GM23338 (cell line): Measurements from ENCODE around the gene PTPRR. TPM values are rescaled to one million over a fixed set of nuclear protein-coding genes. Genes with fewer than 3 reads are reported as not detected.

Source experiments
- ATAC-seq: fragments of 200-7000 bp; cut with Tn5 transposase; 3 replicates; pipeline ENCODE4 v1.9.1; 2020
- DNase-seq: peaks from one replicate; pipeline ENCODE4 v3.0.0-alpha.2; 2015; ENCODE audit warnings: low spot score
- H2AFZ ChIP-seq: fragments of 200-600 bp; sonication (generic); 2 replicates; pipeline ENCODE4 v1.8.0; 2016; ENCODE audit warnings: antibody characterized with exemption, mild to moderate bottlenecking, moderate library complexity
- H3F3A ChIP-seq: fragments of 200-600 bp; sonication (generic); replicated peaks from 2 replicates; pipeline ENCODE4 v1.8.0; 2017; ENCODE audit warnings: antibody characterized with exemption, mixed run types, low read depth
- H3K27ac ChIP-seq: fragments of 200-600 bp; sonication (generic); 2 replicates; pipeline ENCODE4 v1.6.1; 2016; ENCODE audit warnings: low read depth
- H3K27me3 ChIP-seq: fragments of 200-600 bp; sonication (generic); 2 replicates; pipeline ENCODE4 v1.8.0; 2016; ENCODE audit warnings: mild to moderate bottlenecking, mixed run types, moderate library complexity; ENCODE audit not compliant: insufficient read depth
- H3K36me3 ChIP-seq: fragments of 200-600 bp; sonication (generic); 2 replicates; pipeline ENCODE4 v1.8.0; 2016; ENCODE audit warnings: mild to moderate bottlenecking; ENCODE audit not compliant: insufficient read depth
- H3K4me1 ChIP-seq: fragments of 200-600 bp; sonication (generic); 2 replicates; pipeline ENCODE4 v1.8.0; 2016; ENCODE audit warnings: mild to moderate bottlenecking, moderate library complexity; ENCODE audit not compliant: insufficient read depth
- H3K4me2 ChIP-seq: fragments of 200-600 bp; sonication (generic); 2 replicates; pipeline ENCODE4 v1.7.1; 2017; ENCODE audit warnings: mixed run types
- H3K4me3 ChIP-seq: fragments of 200-600 bp; sonication (generic); 2 replicates; pipeline ENCODE4 v1.6.1; 2016; ENCODE audit warnings: mixed run types
- H3K79me2 ChIP-seq: fragments of 200-600 bp; sonication (generic); replicated peaks from 2 replicates; pipeline ENCODE4 v1.8.0; 2017; ENCODE audit warnings: mild to moderate bottlenecking; ENCODE audit not compliant: insufficient read depth
- H3K9me2 ChIP-seq: fragments of 200-600 bp; sonication (generic); 2 replicates; pipeline ENCODE4 v1.8.0; 2017; ENCODE audit not compliant: insufficient read depth
- H4K20me1 ChIP-seq: fragments of 200-600 bp; sonication (generic); replicated peaks from 2 replicates; pipeline ENCODE4 v1.8.0; 2017; ENCODE audit warnings: mild to moderate bottlenecking; ENCODE audit not compliant: insufficient read depth
- H3K27ac Mint-ChIP-seq: 2 replicates; pipeline ENCODE4 v1.8.0; 2020; ENCODE audit warnings: inconsistent platforms, mild to moderate bottlenecking, moderate library complexity, mixed read lengths
- H3K27me3 Mint-ChIP-seq: 3 replicates; pipeline ENCODE4 v1.8.0; 2022; ENCODE audit warnings: low read depth, mild to moderate bottlenecking, moderate library complexity, mixed read lengths, inconsistent platforms; ENCODE audit not compliant: insufficient read depth, poor library complexity
- H3K36me3 Mint-ChIP-seq: 3 replicates; pipeline ENCODE4 v1.8.0; 2021; ENCODE audit warnings: low read depth, mild to moderate bottlenecking, inconsistent platforms, moderate library complexity, mixed read lengths
- H3K4me1 Mint-ChIP-seq: 3 replicates; pipeline ENCODE4 v1.8.0; 2020; ENCODE audit warnings: mild to moderate bottlenecking, inconsistent platforms, mixed read lengths
- H3K4me3 Mint-ChIP-seq: 3 replicates; pipeline ENCODE4 v1.8.0; 2021; ENCODE audit warnings: moderate library complexity, mild to moderate bottlenecking, inconsistent platforms, mixed read lengths
- H3K9me3 Mint-ChIP-seq: 3 replicates; pipeline ENCODE4 v1.8.0; 2020; ENCODE audit warnings: moderate library complexity, mild to moderate bottlenecking, inconsistent platforms, mixed read lengths
- CREB1 ChIP-seq: fragments of 250-450 bp; sonication (Bioruptor Pico); IDR thresholded peaks from 2 replicates; pipeline ENCODE4 v1.5.0; 2020; ENCODE audit warnings: low read depth, mild to moderate bottlenecking, moderate library complexity
- ETS1 ChIP-seq: IDR thresholded peaks from 2 replicates; pipeline ENCODE4 v1.6.1; 2016; ENCODE audit warnings: antibody characterized with exemption
- JUNB ChIP-seq: IDR thresholded peaks from one replicate; pipeline ENCODE4 v1.6.1; 2016; ENCODE audit warnings: antibody characterized with exemption; ENCODE audit not compliant: unreplicated experiment
- NANOG ChIP-seq: IDR thresholded peaks from 2 replicates; pipeline ENCODE4 v1.6.1; 2016; ENCODE audit warnings: antibody characterized with exemption, borderline replicate concordance
- POLR2AphosphoS5 ChIP-seq: IDR thresholded peaks from 2 replicates; pipeline ENCODE4 v1.6.1; 2016; ENCODE audit warnings: antibody characterized with exemption, low read depth
- STAT1 ChIP-seq: IDR thresholded peaks from one replicate; pipeline ENCODE4 v1.6.1; 2016; ENCODE audit warnings: antibody characterized with exemption; ENCODE audit not compliant: unreplicated experiment
- ZNF331 ChIP-seq: fragments of 250-450 bp; sonication (Bioruptor Pico); IDR thresholded peaks from 2 replicates; pipeline ENCODE4 v1.5.0; 2020; ENCODE audit warnings: low read depth, mild to moderate bottlenecking, moderate library complexity
- polyA plus RNA-seq: library from polyadenylated mRNA; unstranded; fragments of >200 nt; fragmentation: Nextera tagmentation; extraction: Ambion mirVana; gene quantifications from 2 replicates; pipeline ENCODE4 v1.2.1, GENCODE V29; 2016
- total RNA-seq: library from RNA; depleted of rRNA; stranded (reverse); fragments of >200 nt; shearing (Covaris generic); gene quantifications from 2 replicates; pipeline ENCODE4 v1.2.3, GENCODE V29; 2014
- TF ChIP-seq, protein P1 (sequence below): fragments of 250-450 bp; sonication (Bioruptor Pico); IDR thresholded peaks from 2 replicates; pipeline ENCODE4 v1.5.0; 2020; ENCODE audit warnings: mild to moderate bottlenecking, moderate library complexity
- TF ChIP-seq, protein P2 (sequence below), 2 experiments: fragments of 200-600 bp in 1 of 2; sonication (generic) in 1 of 2; conservative IDR thresholded peaks; 2 replicates each; pipeline versions ENCODE4 v1.5.1 to v1.6.1; 2016 to 2017; ENCODE audit warnings: antibody characterized with exemption in 2 of 2, low read depth in 2 of 2, mild to moderate bottlenecking in 2 of 2, moderate library complexity in 1 of 2

Gene PTPRR
- total and polyA plus RNA-seq, 2 experiments from 2014 or later: 0.26 to 0.76 TPM

DNA sequence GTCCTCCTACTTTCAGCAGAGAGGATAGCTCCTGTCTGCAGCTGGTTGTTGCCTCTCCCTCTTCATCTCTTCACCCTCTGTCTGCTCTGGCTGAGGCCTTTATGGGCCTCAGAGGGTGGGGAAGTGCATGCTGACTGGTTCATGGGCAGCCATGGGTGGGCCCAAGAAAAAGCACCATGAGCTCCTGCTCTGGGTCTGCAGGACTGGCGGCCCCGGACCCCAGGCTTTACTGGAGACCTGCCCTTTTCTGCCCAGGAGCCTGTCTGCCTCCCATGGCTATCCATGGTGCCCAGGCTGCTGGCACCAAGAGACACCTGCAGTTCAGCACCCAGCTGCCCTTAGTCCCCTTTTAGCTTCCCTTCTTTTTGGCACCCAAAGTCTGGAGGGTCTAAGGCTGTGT is 137.1 kb downstream of the PTPRR start (continued):
- TF ChIP-seq, protein P1, sequence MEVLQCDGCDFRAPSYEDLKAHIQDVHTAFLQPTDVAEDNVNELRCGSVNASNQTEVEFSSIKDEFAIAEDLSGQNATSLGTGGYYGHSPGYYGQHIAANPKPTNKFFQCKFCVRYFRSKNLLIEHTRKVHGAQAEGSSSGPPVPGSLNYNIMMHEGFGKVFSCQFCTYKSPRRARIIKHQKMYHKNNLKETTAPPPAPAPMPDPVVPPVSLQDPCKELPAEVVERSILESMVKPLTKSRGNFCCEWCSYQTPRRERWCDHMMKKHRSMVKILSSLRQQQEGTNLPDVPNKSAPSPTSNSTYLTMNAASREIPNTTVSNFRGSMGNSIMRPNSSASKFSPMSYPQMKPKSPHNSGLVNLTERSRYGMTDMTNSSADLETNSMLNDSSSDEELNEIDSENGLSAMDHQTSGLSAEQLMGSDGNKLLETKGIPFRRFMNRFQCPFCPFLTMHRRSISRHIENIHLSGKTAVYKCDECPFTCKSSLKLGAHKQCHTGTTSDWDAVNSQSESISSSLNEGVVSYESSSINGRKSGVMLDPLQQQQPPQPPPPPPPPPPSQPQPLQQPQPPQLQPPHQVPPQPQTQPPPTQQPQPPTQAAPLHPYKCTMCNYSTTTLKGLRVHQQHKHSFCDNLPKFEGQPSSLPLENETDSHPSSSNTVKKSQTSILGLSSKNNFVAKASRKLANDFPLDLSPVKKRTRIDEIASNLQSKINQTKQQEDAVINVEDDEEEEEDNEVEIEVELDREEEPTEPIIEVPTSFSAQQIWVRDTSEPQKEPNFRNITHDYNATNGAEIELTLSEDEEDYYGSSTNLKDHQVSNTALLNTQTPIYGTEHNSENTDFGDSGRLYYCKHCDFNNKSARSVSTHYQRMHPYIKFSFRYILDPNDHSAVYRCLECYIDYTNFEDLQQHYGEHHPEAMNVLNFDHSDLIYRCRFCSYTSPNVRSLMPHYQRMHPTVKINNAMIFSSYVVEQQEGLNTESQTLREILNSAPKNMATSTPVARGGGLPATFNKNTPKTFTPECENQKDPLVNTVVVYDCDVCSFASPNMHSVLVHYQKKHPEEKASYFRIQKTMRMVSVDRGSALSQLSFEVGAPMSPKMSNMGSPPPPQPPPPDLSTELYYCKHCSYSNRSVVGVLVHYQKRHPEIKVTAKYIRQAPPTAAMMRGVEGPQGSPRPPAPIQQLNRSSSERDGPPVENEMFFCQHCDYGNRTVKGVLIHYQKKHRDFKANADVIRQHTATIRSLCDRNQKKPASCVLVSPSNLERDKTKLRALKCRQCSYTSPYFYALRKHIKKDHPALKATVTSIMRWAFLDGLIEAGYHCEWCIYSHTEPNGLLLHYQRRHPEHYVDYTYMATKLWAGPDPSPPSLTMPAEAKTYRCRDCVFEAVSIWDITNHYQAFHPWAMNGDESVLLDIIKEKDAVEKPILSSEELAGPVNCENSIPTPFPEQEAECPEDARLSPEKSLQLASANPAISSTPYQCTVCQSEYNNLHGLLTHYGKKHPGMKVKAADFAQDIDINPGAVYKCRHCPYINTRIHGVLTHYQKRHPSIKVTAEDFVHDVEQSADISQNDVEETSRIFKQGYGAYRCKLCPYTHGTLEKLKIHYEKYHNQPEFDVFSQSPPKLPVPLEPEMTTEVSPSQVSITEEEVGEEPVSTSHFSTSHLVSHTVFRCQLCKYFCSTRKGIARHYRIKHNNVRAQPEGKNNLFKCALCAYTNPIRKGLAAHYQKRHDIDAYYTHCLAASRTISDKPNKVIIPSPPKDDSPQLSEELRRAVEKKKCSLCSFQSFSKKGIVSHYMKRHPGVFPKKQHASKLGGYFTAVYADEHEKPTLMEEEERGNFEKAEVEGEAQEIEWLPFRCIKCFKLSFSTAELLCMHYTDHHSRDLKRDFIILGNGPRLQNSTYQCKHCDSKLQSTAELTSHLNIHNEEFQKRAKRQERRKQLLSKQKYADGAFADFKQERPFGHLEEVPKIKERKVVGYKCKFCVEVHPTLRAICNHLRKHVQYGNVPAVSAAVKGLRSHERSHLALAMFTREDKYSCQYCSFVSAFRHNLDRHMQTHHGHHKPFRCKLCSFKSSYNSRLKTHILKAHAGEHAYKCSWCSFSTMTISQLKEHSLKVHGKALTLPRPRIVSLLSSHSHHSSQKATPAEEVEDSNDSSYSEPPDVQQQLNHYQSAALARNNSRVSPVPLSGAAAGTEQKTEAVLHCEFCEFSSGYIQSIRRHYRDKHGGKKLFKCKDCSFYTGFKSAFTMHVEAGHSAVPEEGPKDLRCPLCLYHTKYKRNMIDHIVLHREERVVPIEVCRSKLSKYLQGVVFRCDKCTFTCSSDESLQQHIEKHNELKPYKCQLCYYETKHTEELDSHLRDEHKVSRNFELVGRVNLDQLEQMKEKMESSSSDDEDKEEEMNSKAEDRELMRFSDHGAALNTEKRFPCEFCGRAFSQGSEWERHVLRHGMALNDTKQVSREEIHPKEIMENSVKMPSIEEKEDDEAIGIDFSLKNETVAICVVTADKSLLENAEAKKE (CRISPR knock-in tag): no peak
- TF ChIP-seq JUNB (no peak), ZNF331 (no peak), CREB1 (no peak), NANOG (no peak), POLR2AphosphoS5 (no peak), STAT1 (no peak)
- TF ChIP-seq, protein P2, sequence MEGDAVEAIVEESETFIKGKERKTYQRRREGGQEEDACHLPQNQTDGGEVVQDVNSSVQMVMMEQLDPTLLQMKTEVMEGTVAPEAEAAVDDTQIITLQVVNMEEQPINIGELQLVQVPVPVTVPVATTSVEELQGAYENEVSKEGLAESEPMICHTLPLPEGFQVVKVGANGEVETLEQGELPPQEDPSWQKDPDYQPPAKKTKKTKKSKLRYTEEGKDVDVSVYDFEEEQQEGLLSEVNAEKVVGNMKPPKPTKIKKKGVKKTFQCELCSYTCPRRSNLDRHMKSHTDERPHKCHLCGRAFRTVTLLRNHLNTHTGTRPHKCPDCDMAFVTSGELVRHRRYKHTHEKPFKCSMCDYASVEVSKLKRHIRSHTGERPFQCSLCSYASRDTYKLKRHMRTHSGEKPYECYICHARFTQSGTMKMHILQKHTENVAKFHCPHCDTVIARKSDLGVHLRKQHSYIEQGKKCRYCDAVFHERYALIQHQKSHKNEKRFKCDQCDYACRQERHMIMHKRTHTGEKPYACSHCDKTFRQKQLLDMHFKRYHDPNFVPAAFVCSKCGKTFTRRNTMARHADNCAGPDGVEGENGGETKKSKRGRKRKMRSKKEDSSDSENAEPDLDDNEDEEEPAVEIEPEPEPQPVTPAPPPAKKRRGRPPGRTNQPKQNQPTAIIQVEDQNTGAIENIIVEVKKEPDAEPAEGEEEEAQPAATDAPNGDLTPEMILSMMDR (conservative IDR thresholded peaks at IDR 0.05; ENCODE audit: low read depth in 2 of 2): no peak

GRCh38 chr12:70779250-70779649 is 141.3 kb downstream of the PTPRR start:
- Histone ChIP-seq H3K79me2 (no peaks in the 10 kb centered on the region), H3F3A (no peaks in the 10 kb centered on the region), H2AFZ (no peak overlapping the region), H4K20me1 (no peaks in the 10 kb centered on the region), H3K4me2 (no peak overlapping the region), H3K4me3 (no peak overlapping the region), H3K27me3 (no peaks in the 10 kb centered on the region), H3K9me2 (no peaks in the 10 kb centered on the region), H3K4me1 (no peaks in the 10 kb centered on the region), H3K36me3 (no peaks in the 10 kb centered on the region), H3K27ac (no peak overlapping the region)
- no peak overlapping the region for H3K4me3 Mint-ChIP-seq
- H3K27ac Mint-ChIP-seq: no peak overlapping the region; the same call in 1 of the 2 replicates
- ATAC-seq: no peak
- H3K36me3 Mint-ChIP-seq: peaks cover 5% of the 10 kb centered on the region; the same call in 2 of the 3 replicates
- no peaks in the 10 kb centered on the region for H3K27me3 Mint-ChIP-seq
- DNase-seq: no peak
- peaks cover 8% of the 10 kb centered on the region for H3K9me3 Mint-ChIP-seq
- no peak for TF ChIP-seq ETS1
- no peak for TF ChIP-seq NANOG
- TF ChIP-seq, protein P2 (conservative IDR thresholded peaks at IDR 0.05; ENCODE audit: low read depth in 2 of 2): peak in 1 of 2 experiments; percentile 23; a peak in 2 of 4 replicates
- no peaks in the 10 kb centered on the region for H3K4me1 Mint-ChIP-seq
